ACC112 (cell line): ENCODE measurements around the gene TRA2B.

ENCODE experiments used
- H2AFZ ChIP-seq: fragments of 200-600 bp; sonication (generic); one replicate; pipeline ENCODE4 v1.6.0; 2017; ENCODE audit warnings: antibody characterized with exemption, low read length; ENCODE audit not compliant: unreplicated experiment
- H3K27ac ChIP-seq: fragments of 200-600 bp; sonication (generic); 2 replicates; pipeline ENCODE4 v1.5.1; 2014; ENCODE audit warnings: low read depth, mild to moderate bottlenecking, antibody characterized with exemption, low read length, moderate library complexity
- H3K27me3 ChIP-seq: fragments of 200-600 bp; sonication (generic); 2 replicates; pipeline ENCODE4 v1.6.1; 2014; ENCODE audit warnings: mild to moderate bottlenecking, antibody characterized with exemption, low read length, moderate library complexity, mixed read lengths; ENCODE audit not compliant: insufficient read depth
- H3K36me3 ChIP-seq: fragments of 200-600 bp; sonication (generic); 2 replicates; pipeline ENCODE4 v1.6.1; 2016; ENCODE audit warnings: mild to moderate bottlenecking, antibody characterized with exemption, low read length, moderate library complexity, mixed read lengths; ENCODE audit not compliant: insufficient read depth
- H3K4me1 ChIP-seq: fragments of 200-600 bp; sonication (generic); one replicate; pipeline ENCODE4 v1.6.1; 2016; ENCODE audit warnings: low read length, mixed read lengths; ENCODE audit not compliant: insufficient read depth, unreplicated experiment, control insufficient read depth
- H3K4me3 ChIP-seq: fragments of 200-600 bp; sonication (generic); 2 replicates; pipeline ENCODE4 v1.5.1; 2014; ENCODE audit warnings: mild to moderate bottlenecking, low read depth, low read length
- H3K79me2 ChIP-seq: fragments of 200-600 bp; sonication (generic); one replicate; pipeline ENCODE4 v1.6.0; 2016; ENCODE audit warnings: low read length; ENCODE audit not compliant: control insufficient read depth, unreplicated experiment, insufficient read depth

The TRA2B gene

DNA sequence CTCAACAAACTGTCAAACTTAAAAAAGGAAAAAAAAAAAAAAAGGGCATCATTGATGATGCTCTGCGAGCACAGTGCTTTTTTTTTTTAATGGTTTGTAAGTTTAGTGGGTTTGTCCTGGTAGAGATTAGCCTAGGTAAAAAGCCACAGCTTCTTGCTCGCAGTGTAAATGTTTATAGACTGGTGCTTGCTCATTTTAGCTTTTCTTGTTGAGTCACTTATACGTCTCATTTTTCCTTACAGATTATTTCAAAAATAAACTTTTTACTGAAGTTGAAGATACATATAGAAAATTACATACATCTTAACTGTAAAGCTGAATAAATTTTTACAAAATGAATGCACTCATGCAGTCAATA is 16.5 kb upstream of the TRA2B start:
- no peaks in the 10 kb centered on the region for H3K27me3 ChIP-seq
- no peak overlapping the region for H3K27ac ChIP-seq
- H3K36me3 ChIP-seq, result no peaks in the 10 kb centered on the region
- H3K4me1 ChIP-seq, result peaks cover 7% of the 10 kb centered on the region
- H3K4me3 ChIP-seq, result no peak overlapping the region
- no peaks in the 10 kb centered on the region for H3K79me2 ChIP-seq
- no peak overlapping the region for H2AFZ ChIP-seq

DNA sequence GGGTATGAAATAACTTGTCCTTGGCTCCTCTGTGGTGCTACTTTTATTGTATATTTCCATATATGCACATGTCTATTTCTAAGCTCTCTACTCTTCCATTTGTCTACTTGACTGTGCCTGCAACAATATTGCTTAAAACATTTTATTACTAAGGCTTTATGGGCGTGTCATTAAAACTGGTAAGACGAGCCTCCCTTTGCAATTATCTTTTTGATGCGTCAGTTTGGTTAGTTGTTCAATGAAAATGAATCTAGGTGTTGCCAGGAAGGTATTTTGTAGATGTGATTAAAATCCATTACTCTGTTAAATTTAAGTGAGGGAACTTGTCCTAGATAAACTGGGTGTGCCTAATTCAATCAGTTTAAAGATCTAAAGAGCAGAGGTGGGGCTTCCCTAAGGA is 12.9 kb upstream of the TRA2B start:
- H3K36me3 ChIP-seq, result no peaks in the 10 kb centered on the region
- no peak overlapping the region for H3K27ac ChIP-seq
- no peaks in the 10 kb centered on the region for H3K4me1 ChIP-seq
- H2AFZ ChIP-seq, result no peak overlapping the region
- no peaks in the 10 kb centered on the region for H3K27me3 ChIP-seq
- H3K4me3 ChIP-seq, result no peak overlapping the region
- H3K79me2 ChIP-seq, result no peaks in the 10 kb centered on the region

DNA sequence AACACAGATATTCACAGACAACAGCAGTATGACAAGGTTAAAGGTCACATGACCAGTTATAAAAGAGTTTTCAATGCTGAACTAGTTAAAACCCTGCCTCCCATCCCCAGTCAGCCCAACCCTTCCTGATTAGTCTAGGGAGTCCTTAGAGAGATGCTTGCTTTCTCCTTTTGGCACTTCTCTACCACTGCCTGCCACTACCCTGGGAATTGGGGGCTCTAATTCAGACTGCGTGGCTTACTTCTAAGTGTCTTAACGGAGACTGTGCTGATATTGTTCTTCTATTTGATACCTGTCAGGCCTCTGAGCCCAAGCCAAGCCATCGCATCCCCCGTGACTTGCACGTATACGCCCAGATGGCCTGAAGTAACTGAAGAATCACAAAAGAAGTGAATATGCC is 11.7 kb upstream of the TRA2B start:
- no peak overlapping the region for H2AFZ ChIP-seq
- H3K4me1 ChIP-seq, result no peaks in the 10 kb centered on the region
- H3K4me3 ChIP-seq, result no peak overlapping the region
- H3K27me3 ChIP-seq, result no peaks in the 10 kb centered on the region
- H3K36me3 ChIP-seq, result no peaks in the 10 kb centered on the region
- no peak overlapping the region for H3K27ac ChIP-seq
- H3K79me2 ChIP-seq, result no peaks in the 10 kb centered on the region

DNA sequence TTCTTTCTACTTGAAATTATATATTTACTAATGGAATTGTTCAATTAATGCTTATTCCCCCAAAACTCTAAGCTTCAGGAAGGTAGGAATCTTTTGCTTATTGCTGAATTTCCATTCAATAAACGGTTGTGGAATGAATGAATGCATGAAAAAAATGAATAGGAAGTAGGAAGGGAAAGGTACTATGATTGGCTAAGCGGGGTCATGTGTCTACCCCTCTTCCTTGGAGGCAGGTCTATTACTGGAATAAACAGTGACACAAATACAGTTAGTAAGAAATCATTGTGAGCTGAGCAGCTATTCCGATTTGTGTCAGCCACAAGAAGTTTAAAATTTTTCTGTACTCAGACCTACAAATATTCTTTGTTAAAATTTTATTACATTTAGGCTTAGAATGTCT is 10.5 kb upstream of the TRA2B start:
- H3K36me3 ChIP-seq, result no peaks in the 10 kb centered on the region
- no peak overlapping the region for H2AFZ ChIP-seq
- no peaks in the 10 kb centered on the region for H3K79me2 ChIP-seq
- no peak overlapping the region for H3K4me3 ChIP-seq
- H3K4me1 ChIP-seq, result peaks cover 2% of the 10 kb centered on the region
- H3K27me3 ChIP-seq, result no peaks in the 10 kb centered on the region
- no peak overlapping the region for H3K27ac ChIP-seq

DNA sequence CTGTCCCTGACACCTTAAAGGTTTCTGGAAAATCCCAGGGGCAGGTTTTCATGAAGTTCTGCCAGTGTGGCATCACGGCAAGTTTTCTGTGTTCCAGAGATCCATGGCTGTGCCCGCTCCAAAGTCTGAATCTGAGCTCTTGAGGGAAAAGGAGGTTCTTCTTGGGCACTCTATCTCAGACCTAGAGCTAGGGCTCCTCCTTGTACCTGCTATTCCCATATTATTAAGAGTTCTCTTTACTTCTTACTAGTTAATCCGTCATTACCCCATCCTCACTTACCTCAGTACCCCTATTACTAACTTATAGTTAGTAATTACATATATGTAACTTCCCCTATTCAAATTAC is 5.9 kb upstream of the TRA2B start:
- Histone ChIP-seq H2AFZ (no peak overlapping the region), H3K4me3 (no peak overlapping the region), H3K27ac (no peak overlapping the region), H3K79me2 (no peaks in the 10 kb centered on the region), H3K36me3 (no peaks in the 10 kb centered on the region), H3K4me1 (peaks cover 7% of the 10 kb centered on the region), H3K27me3 (no peaks in the 10 kb centered on the region)

DNA sequence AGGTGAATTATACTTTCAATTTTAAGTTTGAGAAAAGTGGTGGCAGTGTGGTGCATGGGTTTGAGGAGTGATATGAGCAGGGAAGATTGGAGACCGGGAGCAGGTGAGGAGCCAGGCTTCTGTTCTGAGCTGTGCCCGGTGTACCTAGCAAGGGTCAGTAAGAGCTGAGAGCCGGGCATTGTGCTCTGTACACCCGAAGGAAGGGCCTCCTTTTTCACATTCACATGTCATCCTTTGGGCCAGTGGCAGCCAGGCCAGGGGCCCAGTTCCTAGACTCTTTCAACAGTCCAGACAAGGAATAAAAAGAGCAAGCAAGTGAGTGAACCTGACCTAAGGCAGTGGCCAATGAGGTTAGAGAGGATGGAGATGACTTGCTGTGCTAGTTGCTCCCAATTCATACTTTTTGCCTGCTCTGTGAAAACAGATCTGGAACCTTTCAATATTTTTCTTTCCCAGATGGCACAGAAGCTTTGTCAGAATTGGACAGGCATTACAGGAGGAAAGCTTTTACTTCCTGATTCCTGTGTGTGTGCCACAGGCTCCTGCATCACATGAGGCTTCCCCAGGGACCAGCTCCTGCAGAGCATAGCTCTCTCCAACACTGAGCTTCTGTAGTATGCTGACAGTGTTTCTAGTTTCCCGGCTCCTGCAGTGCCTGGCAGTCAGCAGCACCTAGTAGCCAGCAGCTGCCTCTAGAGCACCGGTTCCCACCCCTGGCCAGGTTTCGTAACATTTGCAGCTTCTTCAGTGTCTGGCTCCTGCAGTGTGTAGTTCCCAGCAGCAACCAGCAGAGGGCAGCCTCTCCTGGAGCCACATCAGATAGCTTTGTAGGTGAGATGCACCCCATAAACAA is 5.3 kb upstream of the TRA2B start:
- Histone ChIP-seq H2AFZ (peak overlapping the region; percentile 11), H3K4me3 (peak overlapping the region; percentile 1; the same call in 1 of the 2 replicates), H3K79me2 (no peaks in the 10 kb centered on the region), H3K27ac (no peak overlapping the region), H3K4me1 (peaks cover 9% of the 10 kb centered on the region), H3K27me3 (no peaks in the 10 kb centered on the region), H3K36me3 (no peaks in the 10 kb centered on the region)

DNA sequence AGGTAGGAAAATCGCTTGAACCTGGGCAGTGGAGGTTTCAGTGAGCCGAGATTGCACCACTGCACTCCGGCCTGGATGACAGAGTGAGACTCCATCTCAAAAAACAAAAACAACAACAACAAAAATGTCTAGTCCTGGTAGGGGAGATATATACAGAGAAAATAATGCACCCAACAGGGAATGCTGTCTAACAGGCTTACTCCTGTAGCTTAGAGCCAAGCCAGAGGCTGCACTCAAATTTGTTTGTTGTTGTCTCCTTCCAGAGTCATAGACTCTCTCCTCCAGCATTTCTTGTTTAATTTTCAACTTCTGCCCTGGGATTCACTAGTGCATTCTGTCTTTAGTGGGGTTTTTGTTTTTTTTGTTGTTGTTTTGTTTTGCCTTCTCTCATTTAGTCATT is 4.6 kb upstream of the TRA2B start:
- peaks cover 9% of the 10 kb centered on the region for H3K4me1 ChIP-seq
- H3K4me3 ChIP-seq, result no peak overlapping the region
- H3K79me2 ChIP-seq, result peaks cover 4% of the 10 kb centered on the region
- no peak overlapping the region for H3K27ac ChIP-seq
- H3K36me3 ChIP-seq, result no peaks in the 10 kb centered on the region
- no peaks in the 10 kb centered on the region for H3K27me3 ChIP-seq
- H2AFZ ChIP-seq, result no peak overlapping the region

DNA sequence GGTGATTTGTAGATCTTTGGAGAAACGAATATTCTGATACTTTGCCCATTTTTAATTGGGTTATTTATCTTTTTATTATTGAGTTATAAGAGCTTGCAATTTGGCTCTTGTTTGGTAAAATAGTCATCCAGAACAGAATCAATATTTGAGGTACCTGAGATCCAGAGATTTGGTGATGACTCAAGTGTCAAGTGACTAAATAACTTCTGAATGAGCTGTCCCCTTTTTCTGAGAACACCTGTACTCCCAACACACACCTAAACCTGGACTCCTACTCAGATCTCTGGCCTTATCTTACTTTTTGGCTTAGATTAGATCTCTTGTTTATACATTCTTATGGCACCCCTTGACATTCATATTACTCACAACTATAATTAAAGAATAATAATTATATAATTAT is 3.1 kb upstream of the TRA2B start:
- H3K79me2 ChIP-seq, result peaks cover 18% of the 10 kb centered on the region
- peaks cover 5% of the 10 kb centered on the region; the same call in 1 of the 2 replicates for H3K36me3 ChIP-seq
- peaks cover 9% of the 10 kb centered on the region for H3K4me1 ChIP-seq
- no peak overlapping the region for H2AFZ ChIP-seq
- H3K4me3 ChIP-seq, result no peak overlapping the region
- no peak overlapping the region for H3K27ac ChIP-seq
- no peaks in the 10 kb centered on the region for H3K27me3 ChIP-seq

DNA sequence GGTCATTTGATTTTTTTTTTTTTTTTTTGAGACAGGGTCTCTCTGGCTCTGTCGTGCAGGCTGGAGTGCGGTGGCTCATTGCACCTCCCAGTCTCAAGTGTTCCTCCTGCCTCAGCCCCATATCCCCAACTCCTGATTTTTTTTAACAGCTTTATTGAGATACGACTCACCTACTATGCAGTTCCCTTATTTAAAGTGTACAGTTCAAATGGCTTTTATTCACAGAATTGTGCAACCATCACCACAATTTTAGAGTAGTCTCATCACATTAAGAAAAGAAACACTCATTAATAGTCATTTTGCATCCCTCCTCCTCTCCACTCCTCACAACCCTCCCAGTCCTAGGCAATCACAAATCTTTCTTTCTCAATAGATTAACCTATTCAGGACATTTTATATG is 1.9 kb upstream of the TRA2B start:
- Histone ChIP-seq H3K27ac (no peak overlapping the region), H3K4me3 (no peak overlapping the region), H3K36me3 (peaks cover 16% of the 10 kb centered on the region; the same call in 1 of the 2 replicates), H3K79me2 (peaks cover 31% of the 10 kb centered on the region), H3K4me1 (peaks cover 9% of the 10 kb centered on the region), H3K27me3 (no peaks in the 10 kb centered on the region), H2AFZ (no peak overlapping the region)

DNA sequence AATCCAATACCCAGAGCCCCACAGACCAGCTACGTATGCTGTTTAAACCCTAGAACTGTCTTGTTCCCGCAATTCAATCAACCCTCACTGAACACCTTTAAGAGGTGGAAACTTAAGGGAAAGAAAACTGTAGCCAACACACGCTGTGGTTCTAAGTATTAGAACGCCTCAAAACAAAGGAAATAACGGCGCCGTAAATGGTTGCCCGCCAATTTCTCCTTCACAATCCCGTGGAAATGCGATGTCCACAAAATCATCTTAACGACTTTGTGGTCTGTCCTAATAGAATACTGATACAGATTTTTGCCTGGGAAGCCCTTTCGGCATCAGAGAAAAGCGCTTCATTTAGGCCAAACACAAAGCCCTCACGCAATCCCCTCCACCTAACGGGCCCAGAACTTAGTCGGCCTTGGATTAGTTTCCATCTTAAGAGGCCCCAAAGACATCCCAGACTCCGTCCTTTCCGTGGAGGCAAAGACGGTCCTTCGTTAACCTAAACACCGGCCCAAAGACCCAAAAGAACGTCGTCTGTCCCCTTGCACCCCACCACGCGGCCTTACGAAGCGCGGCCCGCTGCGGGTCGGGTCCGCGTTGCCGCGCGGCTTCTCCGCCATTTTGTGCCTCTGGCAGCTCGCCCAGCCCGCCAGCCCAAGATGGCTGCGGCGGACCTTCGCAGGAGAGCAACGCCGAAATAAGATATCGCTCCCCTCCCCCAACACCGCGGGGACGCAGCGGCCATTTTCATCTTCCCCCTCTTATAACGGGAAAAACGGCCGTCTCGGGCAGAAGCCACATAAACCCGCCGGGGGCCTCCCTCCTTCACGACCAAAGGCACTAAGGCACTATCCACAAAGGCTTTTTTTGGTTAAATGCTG is 763 bp downstream of the TRA2B start:
- Histone ChIP-seq H3K27ac (peak overlapping the region; percentile 96), H3K36me3 (peaks cover 25% of the 10 kb centered on the region; the same call in 1 of the 2 replicates), H2AFZ (no peak overlapping the region), H3K79me2 (peaks cover 57% of the 10 kb centered on the region), H3K4me3 (peak overlapping the region; percentile 95), H3K27me3 (no peaks in the 10 kb centered on the region), H3K4me1 (peaks cover 21% of the 10 kb centered on the region)

DNA sequence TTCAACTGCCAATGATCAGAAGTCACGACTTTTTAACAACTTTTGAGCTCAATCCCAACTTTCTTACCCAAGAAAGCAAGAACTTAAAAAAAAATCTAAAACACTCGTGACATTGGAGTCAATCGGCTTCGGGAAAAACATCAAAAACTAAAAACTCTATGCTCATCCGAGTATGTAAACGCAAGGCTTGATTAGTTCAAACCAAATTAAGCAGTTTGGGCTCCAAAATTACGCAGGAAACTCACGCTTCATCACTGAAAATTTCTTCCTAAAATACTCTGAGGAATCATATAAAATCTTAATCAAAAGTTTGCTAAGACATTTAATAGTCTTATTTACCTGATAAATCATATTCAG is 1.6 kb downstream of the TRA2B start:
- Histone ChIP-seq H3K4me3 (peak overlapping the region; percentile 95), H3K27me3 (no peaks in the 10 kb centered on the region), H3K79me2 (peaks cover 65% of the 10 kb centered on the region), H3K4me1 (peaks cover 29% of the 10 kb centered on the region), H3K27ac (peak overlapping the region; percentile 96), H3K36me3 (peaks cover 29% of the 10 kb centered on the region; the same call in 1 of the 2 replicates), H2AFZ (no peak overlapping the region)
